ENCODE results near the gene MUSK.

MUSK gene

GRCh38 chr9:110763568-110763967, 95.0 kb downstream of the MUSK start:
- in situ Hi-C loops (cut with MboI; ENCODE audit: low sequenced_read_pairs, unreplicated experiment), result no loop called here
- DNase-seq (ENCODE audit: low spot score), result no peak
- no peak for TF ChIP-seq CTCF (IDR thresholded peaks at IDR 0.05; ENCODE audit: borderline replicate concordance, control extremely low read depth, extremely low read depth, insufficient read depth, missing control alignments)

DNA sequence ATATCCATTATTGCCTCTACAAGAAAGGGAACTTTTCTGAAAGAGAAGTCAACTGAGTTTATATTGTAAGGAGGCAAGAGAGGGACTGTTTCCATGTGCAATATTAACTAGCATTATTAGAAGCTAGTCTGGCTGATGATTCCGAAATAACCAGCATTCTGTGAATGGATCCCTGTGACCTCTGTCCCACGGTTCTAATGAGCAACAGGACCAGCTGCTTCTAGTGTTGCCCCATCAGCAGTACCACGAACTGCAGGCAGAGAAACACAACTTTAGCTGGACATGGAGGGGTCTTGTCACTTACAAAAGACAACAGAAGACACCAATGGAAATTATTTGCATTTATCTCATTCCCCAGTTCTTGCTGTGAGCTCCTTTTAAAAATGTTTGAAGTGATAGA, 95.4 kb downstream of the MUSK start:
- no peak for TF ChIP-seq CTCF (IDR thresholded peaks at IDR 0.05; ENCODE audit: borderline replicate concordance, control extremely low read depth, extremely low read depth, insufficient read depth, missing control alignments)
- DNase-seq (ENCODE audit: low spot score), result no peak
- in situ Hi-C loops (cut with MboI; ENCODE audit: low sequenced_read_pairs, unreplicated experiment), result no loop called here

GRCh38 chr9:110765926-110766325, 97.3 kb downstream of the MUSK start:
- in situ Hi-C loops (cut with MboI; ENCODE audit: low sequenced_read_pairs, unreplicated experiment), result no loop called here
- TF ChIP-seq CTCF (IDR thresholded peaks at IDR 0.05; ENCODE audit: borderline replicate concordance, control extremely low read depth, extremely low read depth, insufficient read depth, missing control alignments), result no peak
- no peak for DNase-seq (ENCODE audit: low spot score)

GRCh38 chr9:110767559-110768063, 99.0 kb downstream of the MUSK start:
- in situ Hi-C loops (cut with MboI; ENCODE audit: low sequenced_read_pairs, unreplicated experiment), result no loop called here
- no peak for TF ChIP-seq CTCF (IDR thresholded peaks at IDR 0.05; ENCODE audit: borderline replicate concordance, control extremely low read depth, extremely low read depth, insufficient read depth, missing control alignments)
- no peak for DNase-seq (ENCODE audit: low spot score)

- no peak for TF ChIP-seq CTCF (IDR thresholded peaks at IDR 0.05; ENCODE audit: borderline replicate concordance, control extremely low read depth, extremely low read depth, insufficient read depth, missing control alignments)
- in situ Hi-C loops (cut with MboI; ENCODE audit: low sequenced_read_pairs, unreplicated experiment), result no loop called here
- no peak for DNase-seq (ENCODE audit: low spot score)
Measured at GRCh38 chr9:110768886-110769285, 100.3 kb downstream of the MUSK start.

GRCh38 chr9:110769667-110770066, 101.1 kb downstream of the MUSK start:
- no peak for TF ChIP-seq CTCF (IDR thresholded peaks at IDR 0.05; ENCODE audit: borderline replicate concordance, control extremely low read depth, extremely low read depth, insufficient read depth, missing control alignments)
- in situ Hi-C loops (cut with MboI; ENCODE audit: low sequenced_read_pairs, unreplicated experiment), result no loop called here
- DNase-seq (ENCODE audit: low spot score), result no peak

DNA sequence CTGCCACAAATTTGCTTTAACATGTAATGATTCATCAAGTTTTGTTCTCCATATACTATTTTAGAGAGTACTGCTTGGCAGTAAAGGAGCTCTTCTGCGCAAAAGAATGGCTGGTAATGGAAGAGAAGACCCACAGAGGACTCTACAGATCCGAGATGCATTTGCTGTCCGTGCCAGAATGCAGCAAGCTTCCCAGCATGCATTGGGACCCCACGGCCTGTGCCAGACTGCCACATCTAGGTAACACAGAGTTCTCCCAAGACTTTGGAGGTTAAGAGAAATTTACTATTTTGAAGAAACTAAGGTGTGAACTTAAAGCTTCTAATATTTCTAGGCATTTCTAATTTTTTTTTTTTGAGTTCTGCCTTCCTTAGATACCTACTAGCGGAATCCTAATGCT, 107.1 kb downstream of the MUSK start:
- TF ChIP-seq CTCF (IDR thresholded peaks at IDR 0.05; ENCODE audit: borderline replicate concordance, control extremely low read depth, extremely low read depth, insufficient read depth, missing control alignments), result no peak

More for the DNA sequence above, 107.1 kb downstream of the MUSK start:
- no peak for DNase-seq (ENCODE audit: low spot score)
- in situ Hi-C loops (cut with MboI; ENCODE audit: low sequenced_read_pairs, unreplicated experiment), result no loop called here

Measured in GM13976 (cell line).